ENCODE measurements around the gene UBR4. TPM values are rescaled to one million over a fixed set of nuclear protein-coding genes. Genes with fewer than 3 reads are reported as not detected.
A peak's percentile ranks its signal among the peaks of the same experiment; 100 is the strongest.

UBR4 gene
- total RNA-seq, 1 experiment from 2014 or later: 107 TPM

DNA sequence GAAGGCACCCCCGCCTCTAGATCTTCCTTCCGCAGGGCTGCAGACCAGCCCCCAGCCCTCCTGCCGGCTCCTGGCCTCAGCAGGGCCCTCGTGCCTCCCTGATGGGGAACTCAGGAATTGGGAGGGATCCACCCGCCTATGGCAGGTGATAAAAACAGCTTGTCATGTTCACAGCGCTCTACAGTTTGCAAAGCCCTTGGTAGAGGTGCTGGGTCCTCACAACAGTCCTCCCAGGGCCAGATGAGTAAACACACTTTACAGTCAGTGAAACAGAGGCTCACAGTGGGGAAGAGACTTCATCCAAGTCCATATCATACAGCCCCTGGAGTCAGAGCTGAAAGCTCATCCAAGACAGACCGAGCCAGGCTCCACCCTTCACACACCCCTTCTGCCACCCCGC lies 156.6 kb downstream of the UBR4 start:
- H4K20me1 ChIP-seq (ENCODE audit: insufficient read depth): no peaks in the 10 kb centered on the region
- no peak overlapping the region for H3K4me3 ChIP-seq (replicated peaks in 1 of 2; ENCODE audit: low read depth in 1 of 2, low read length in 2 of 2)
- ChIA-PET CTCF (interaction anchor here (1.3 kb wide), 1 partner anchor 140 kb away, joined by 3 read pairs; no protein-coding TSS in a partner anchor), RAD21 (ENCODE audit: low non-redundant PET in 1 of 2, low total read pairs in 2 of 2, uncharacterized antibody in 2 of 2, unreplicated experiment in 2 of 2) (interaction anchor here in 1 of 2 experiments (1.0 kb wide), 1 partner anchor 28 kb away, joined by 3 read pairs; no protein-coding TSS in a partner anchor), POLR2A (no interaction called here)
- no peaks in the 10 kb centered on the region for H3K9me2 ChIP-seq (ENCODE audit: insufficient read depth)
- no peaks in the 10 kb centered on the region for H3K36me3 ChIP-seq (ENCODE audit: control insufficient read depth in 1 of 2, insufficient read depth in 2 of 2, low read length in 2 of 2)
- no peaks in the 10 kb centered on the region for H3K79me2 ChIP-seq (ENCODE audit: insufficient read depth, low read length)
- no peak overlapping the region for H3K9ac ChIP-seq (ENCODE audit: low read length)
- intact Hi-C loops (cut with micrococcal nuclease): no loop called here
- no peaks in the 10 kb centered on the region for H3K27me3 ChIP-seq (ENCODE audit: insufficient read depth, low read length)
- H3K27ac ChIP-seq (ENCODE audit: low read depth, low read length): no peak overlapping the region
- peak overlapping the region; percentile 45; the same call in 1 of the 2 replicates for H3K4me2 ChIP-seq (ENCODE audit: low read length)
- H3K4me1 ChIP-seq (ENCODE audit: control insufficient read depth in 1 of 2, insufficient read depth in 2 of 2, low read length in 2 of 2): peaks cover 4 to 35% of the 10 kb centered on the region in 2 experiments; a peak in 3 of 4 replicates
- DNase-seq (ENCODE audit: low read depth, low spot score) (no peak), ATAC-seq (0 out of 2 replicates have a peak, but pooled peaks have one; percentile 3)
- H3K9me3 ChIP-seq (ENCODE audit: control insufficient read depth in 1 of 2, insufficient read depth in 1 of 2, low read depth in 1 of 2, low read length in 2 of 2): no peaks in the 10 kb centered on the region
- no peak overlapping the region for H2AFZ ChIP-seq (ENCODE audit: low read depth, low read length, poor library complexity, severe bottlenecking)
- TF ChIP-seq ZFX (IDR thresholded peaks at IDR 0.05): no peak
- no peak for TF ChIP-seq SIN3A (IDR thresholded peaks at IDR 0.05; ENCODE audit: low read depth)
- TF ChIP-seq JUND (IDR thresholded peaks at IDR 0.05): no peak
- TF ChIP-seq ZNF274 (IDR thresholded peaks at IDR 0.05; ENCODE audit: low read depth, low read length): no peak
- no peak for TF ChIP-seq EGR1 (IDR thresholded peaks at IDR 0.05; ENCODE audit: low read depth)
- no peak for TF ChIP-seq ATF3 (IDR thresholded peaks at IDR 0.05)
- no peak for TF ChIP-seq POLR2AphosphoS5 (IDR thresholded peaks at IDR 0.05; ENCODE audit: low read depth, low read length)
- TF ChIP-seq CBX3 (IDR thresholded peaks at IDR 0.05; ENCODE audit: low read depth): no peak
- no peak for TF ChIP-seq FOSL1 (IDR thresholded peaks at IDR 0.05; ENCODE audit: low read depth)
- no peak for TF ChIP-seq CEBPB (IDR thresholded peaks at IDR 0.05; ENCODE audit: low read depth)
- TF ChIP-seq TCF7L2 (IDR thresholded peaks at IDR 0.05; ENCODE audit: borderline replicate concordance, extremely low read depth, insufficient read depth, insufficient read length): no peak
- TF ChIP-seq POLR2A (IDR thresholded peaks at IDR 0.05; ENCODE audit: borderline replicate concordance, extremely low read depth, insufficient read depth, insufficient read length): no peak
- no peak for TF ChIP-seq CTCF (IDR thresholded peaks at IDR 0.05 in 2 of 3, conservative IDR thresholded peaks at IDR 0.05 in 1 of 3; ENCODE audit: borderline replicate concordance in 1 of 3, insufficient read depth in 1 of 3, low read depth in 2 of 3, low read length in 2 of 3)
- TF ChIP-seq RAD21 (IDR thresholded peaks at IDR 0.05; ENCODE audit: low read depth): no peak
- TF ChIP-seq REST (IDR thresholded peaks at IDR 0.05; ENCODE audit: low read depth): no peak
- no peak for TF ChIP-seq EZH2 (IDR thresholded peaks at IDR 0.05)
- TF ChIP-seq, protein P1, sequence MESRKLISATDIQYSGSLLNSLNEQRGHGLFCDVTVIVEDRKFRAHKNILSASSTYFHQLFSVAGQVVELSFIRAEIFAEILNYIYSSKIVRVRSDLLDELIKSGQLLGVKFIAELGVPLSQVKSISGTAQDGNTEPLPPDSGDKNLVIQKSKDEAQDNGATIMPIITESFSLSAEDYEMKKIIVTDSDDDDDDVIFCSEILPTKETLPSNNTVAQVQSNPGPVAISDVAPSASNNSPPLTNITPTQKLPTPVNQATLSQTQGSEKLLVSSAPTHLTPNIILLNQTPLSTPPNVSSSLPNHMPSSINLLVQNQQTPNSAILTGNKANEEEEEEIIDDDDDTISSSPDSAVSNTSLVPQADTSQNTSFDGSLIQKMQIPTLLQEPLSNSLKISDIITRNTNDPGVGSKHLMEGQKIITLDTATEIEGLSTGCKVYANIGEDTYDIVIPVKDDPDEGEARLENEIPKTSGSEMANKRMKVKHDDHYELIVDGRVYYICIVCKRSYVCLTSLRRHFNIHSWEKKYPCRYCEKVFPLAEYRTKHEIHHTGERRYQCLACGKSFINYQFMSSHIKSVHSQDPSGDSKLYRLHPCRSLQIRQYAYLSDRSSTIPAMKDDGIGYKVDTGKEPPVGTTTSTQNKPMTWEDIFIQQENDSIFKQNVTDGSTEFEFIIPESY (IDR thresholded peaks at IDR 0.05; ENCODE audit: extremely low read depth, insufficient replicate concordance, low read length): no peak
- no peak for TF ChIP-seq SP1 (IDR thresholded peaks at IDR 0.05; ENCODE audit: low read depth)
- TF ChIP-seq SRF (IDR thresholded peaks at IDR 0.05; ENCODE audit: low read depth): no peak
- BruUV-seq (replicated peaks): no TSS peak

All from HCT116 (cell line).